ENCODE measurements around the gene AMOT. TPM values are rescaled to one million over a fixed set of nuclear protein-coding genes. Genes with fewer than 3 reads are reported as not detected.

AMOT gene
- total RNA-seq, 1 donor from 2014 or later: 88.3 TPM

DNA sequence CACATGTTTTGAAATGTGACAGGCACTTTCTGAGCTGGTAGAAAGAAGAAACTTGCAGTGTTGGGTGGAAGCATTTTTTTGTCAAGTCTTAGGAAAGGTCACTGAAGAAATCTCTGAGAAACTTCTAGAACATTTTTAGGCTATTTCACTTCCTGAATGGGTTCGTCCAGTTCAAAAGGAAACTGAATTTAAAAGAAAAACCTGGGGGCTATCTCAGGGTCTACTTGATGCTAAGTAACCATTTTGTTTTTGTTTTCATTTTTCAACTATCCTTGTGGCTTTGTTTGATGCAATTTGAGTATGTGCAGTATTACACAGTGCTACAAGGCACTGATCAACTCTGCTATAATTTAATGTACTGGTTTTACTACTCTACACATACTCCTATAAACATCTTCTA, 34.0 kb upstream of the AMOT start:
- peaks cover 2% of the 10 kb centered on the region for H3K9me3 Mint-ChIP-seq (ENCODE audit: unreplicated experiment)
- H3K4me3 Mint-ChIP-seq (ENCODE audit: unreplicated experiment): no peak overlapping the region
- TF ChIP-seq, protein P1, sequence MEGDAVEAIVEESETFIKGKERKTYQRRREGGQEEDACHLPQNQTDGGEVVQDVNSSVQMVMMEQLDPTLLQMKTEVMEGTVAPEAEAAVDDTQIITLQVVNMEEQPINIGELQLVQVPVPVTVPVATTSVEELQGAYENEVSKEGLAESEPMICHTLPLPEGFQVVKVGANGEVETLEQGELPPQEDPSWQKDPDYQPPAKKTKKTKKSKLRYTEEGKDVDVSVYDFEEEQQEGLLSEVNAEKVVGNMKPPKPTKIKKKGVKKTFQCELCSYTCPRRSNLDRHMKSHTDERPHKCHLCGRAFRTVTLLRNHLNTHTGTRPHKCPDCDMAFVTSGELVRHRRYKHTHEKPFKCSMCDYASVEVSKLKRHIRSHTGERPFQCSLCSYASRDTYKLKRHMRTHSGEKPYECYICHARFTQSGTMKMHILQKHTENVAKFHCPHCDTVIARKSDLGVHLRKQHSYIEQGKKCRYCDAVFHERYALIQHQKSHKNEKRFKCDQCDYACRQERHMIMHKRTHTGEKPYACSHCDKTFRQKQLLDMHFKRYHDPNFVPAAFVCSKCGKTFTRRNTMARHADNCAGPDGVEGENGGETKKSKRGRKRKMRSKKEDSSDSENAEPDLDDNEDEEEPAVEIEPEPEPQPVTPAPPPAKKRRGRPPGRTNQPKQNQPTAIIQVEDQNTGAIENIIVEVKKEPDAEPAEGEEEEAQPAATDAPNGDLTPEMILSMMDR (IDR thresholded peaks at IDR 0.05; ENCODE audit: partially characterized antibody, unreplicated experiment): no peak
- no peaks in the 10 kb centered on the region for H3K36me3 Mint-ChIP-seq (ENCODE audit: unreplicated experiment)
- no peak overlapping the region for H3K27ac Mint-ChIP-seq (ENCODE audit: unreplicated experiment)
- H3K4me1 Mint-ChIP-seq (ENCODE audit: low read depth, unreplicated experiment): no peaks in the 10 kb centered on the region
- H3K27me3 Mint-ChIP-seq (ENCODE audit: unreplicated experiment): no peaks in the 10 kb centered on the region
- no peak for DNase-seq

DNA sequence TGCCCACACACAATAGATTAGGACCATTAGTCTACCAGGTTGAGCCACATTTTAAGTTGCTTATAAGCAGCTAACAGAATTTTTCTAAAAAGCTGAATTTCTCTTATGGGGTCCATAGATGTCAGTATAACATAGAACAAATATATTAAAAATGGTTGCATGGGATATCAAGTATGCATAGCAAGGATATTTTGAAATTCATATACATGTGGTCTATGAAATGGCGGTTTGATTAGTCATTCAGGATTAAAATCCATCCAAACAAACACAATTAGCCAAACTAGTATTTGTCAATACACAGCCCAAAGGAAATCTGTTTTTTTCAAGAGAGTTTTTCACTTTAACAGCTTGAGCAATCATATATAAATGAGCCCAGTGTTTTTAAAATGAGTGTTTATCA, 33.5 kb upstream of the AMOT start:
- TF ChIP-seq, protein P1 (IDR thresholded peaks at IDR 0.05; ENCODE audit: partially characterized antibody, unreplicated experiment): no peak
- Mint-ChIP-seq H3K4me1 (ENCODE audit: low read depth, unreplicated experiment) (no peaks in the 10 kb centered on the region), H3K27me3 (ENCODE audit: unreplicated experiment) (no peaks in the 10 kb centered on the region), H3K4me3 (ENCODE audit: unreplicated experiment) (no peak overlapping the region), H3K36me3 (ENCODE audit: unreplicated experiment) (no peaks in the 10 kb centered on the region), H3K27ac (ENCODE audit: unreplicated experiment) (no peak overlapping the region), H3K9me3 (ENCODE audit: unreplicated experiment) (peaks cover 2% of the 10 kb centered on the region)
- DNase-seq: no peak

DNA sequence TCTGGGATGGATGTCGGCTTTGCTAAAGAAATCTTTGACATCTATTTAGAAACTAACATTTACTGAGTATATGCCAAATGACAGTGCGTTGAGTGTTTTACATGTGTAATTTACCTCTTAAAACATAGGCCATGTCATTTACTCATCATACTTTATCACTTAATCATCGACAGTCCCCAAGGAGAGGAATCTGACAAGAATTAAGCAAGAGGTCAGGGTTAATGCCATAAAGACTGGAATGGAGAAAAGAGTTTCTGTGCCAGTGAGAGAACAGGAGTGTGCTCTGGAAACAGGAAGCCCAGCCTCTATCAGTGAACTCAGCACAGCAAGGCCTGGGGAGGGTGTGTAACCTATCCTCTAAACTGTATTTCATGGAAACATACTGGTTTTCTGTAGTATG, 28.0 kb upstream of the AMOT start:
- Mint-ChIP-seq H3K27ac (ENCODE audit: unreplicated experiment) (no peak overlapping the region), H3K4me1 (ENCODE audit: low read depth, unreplicated experiment) (no peaks in the 10 kb centered on the region), H3K27me3 (ENCODE audit: unreplicated experiment) (no peaks in the 10 kb centered on the region), H3K9me3 (ENCODE audit: unreplicated experiment) (peaks cover 2% of the 10 kb centered on the region), H3K4me3 (ENCODE audit: unreplicated experiment) (no peak overlapping the region), H3K36me3 (ENCODE audit: unreplicated experiment) (no peaks in the 10 kb centered on the region)
- TF ChIP-seq, protein P1 (IDR thresholded peaks at IDR 0.05; ENCODE audit: partially characterized antibody, unreplicated experiment): no peak
- DNase-seq: no peak

DNA sequence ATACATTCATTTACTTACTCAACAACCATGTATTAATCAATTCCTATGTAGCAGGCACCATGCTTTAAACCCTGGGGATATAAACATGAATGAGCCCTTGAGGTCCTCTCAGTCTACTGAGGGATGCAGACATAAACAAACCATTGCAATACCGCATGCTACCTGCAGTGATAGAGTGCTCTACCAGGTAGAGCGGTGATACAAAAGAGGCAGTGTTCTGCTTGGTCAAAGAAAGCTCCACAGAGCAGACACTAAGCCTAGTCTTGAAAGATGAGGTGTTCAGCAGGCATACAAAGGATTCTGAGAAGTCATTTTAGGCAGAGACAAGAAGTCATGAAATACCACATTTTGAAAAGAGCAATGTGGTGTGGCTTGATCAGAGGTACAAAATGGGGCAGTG, 26.9 kb upstream of the AMOT start:
- TF ChIP-seq, protein P1 (IDR thresholded peaks at IDR 0.05; ENCODE audit: partially characterized antibody, unreplicated experiment): no peak
- Mint-ChIP-seq H3K4me3 (ENCODE audit: unreplicated experiment) (no peak overlapping the region), H3K4me1 (ENCODE audit: low read depth, unreplicated experiment) (no peaks in the 10 kb centered on the region), H3K27ac (ENCODE audit: unreplicated experiment) (no peak overlapping the region), H3K27me3 (ENCODE audit: unreplicated experiment) (no peaks in the 10 kb centered on the region), H3K36me3 (ENCODE audit: unreplicated experiment) (no peaks in the 10 kb centered on the region), H3K9me3 (ENCODE audit: unreplicated experiment) (peaks cover 2% of the 10 kb centered on the region)
- DNase-seq: no peak

DNA sequence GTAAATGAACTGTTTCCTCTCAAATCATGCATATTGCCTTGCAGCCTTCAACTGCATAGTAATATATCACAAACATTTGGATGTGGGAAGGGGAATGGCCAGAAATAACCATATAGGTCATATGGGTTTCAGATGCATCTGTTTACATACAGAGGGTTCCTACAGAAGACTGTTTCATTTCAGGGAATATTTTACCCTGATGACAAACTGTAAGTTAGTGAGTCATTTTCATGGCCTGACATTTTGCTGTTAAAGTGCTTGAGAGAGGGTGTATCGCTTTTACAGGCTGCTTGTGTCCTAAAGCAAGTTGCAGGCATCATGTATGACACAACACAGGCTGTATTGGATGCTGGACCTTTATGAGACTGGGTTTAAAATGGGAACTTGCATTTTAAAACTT, 25.5 kb upstream of the AMOT start:
- Mint-ChIP-seq H3K27ac (ENCODE audit: unreplicated experiment) (no peak overlapping the region), H3K4me3 (ENCODE audit: unreplicated experiment) (no peak overlapping the region), H3K9me3 (ENCODE audit: unreplicated experiment) (no peaks in the 10 kb centered on the region), H3K27me3 (ENCODE audit: unreplicated experiment) (no peaks in the 10 kb centered on the region), H3K4me1 (ENCODE audit: low read depth, unreplicated experiment) (no peaks in the 10 kb centered on the region), H3K36me3 (ENCODE audit: unreplicated experiment) (no peaks in the 10 kb centered on the region)
- TF ChIP-seq, protein P1 (IDR thresholded peaks at IDR 0.05; ENCODE audit: partially characterized antibody, unreplicated experiment): no peak
- no peak for DNase-seq

Data from glutamatergic neuron (in vitro differentiated cells).